CMK (cell line): ENCODE measurements around the gene UBE3A.
"Not testable (repeated sequence)": the region's sequence is repeated elsewhere in the genome, so short reads cannot be mapped to it uniquely, and the experiment has no call there.

Experiments
- DNase-seq: peaks from one replicate; pipeline ENCODE4 v3.0.0-alpha.2; 2010; ENCODE audit warnings: low read depth

Gene UBE3A

DNA sequence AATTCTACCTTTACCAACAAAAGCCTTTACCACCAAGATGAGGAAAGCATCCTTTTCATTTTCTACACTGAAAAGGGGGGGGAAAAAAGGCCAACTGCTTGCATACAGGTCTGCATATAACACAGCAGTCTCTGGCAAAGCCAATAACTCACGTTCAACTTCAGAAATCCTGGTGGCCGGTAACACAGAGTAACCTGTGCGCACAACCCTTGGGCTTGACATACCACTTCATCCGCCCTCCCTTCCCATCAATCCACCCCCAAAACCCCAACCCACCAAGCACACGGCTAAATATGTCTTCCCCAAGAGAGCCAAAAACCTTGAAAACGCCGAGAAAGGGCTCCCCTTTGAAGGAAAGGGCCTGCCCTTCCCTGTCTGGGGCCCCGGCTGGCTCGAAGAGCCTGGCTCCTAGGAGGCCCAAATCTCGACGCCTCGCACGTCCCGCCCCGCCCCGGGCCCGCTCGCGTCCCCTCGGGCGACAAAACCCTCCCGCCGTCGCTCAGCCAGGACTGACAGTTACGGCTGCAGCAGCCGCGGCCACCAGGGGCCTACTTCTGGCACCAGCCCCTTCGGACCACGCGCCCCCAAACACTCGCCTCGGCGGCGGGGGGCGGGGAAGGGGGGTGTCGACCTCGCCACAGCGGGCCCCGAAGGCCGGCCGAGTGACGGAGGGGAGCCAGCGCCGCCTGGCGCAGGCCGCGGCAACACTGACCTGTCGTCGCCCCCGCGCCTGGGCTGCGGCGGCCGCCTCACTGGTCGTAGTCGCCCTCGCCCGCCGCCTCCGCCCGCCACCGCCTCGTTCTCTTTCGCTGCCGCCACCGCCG, 835 bp downstream of the UBE3A start:
- no peak for DNase-seq

DNA sequence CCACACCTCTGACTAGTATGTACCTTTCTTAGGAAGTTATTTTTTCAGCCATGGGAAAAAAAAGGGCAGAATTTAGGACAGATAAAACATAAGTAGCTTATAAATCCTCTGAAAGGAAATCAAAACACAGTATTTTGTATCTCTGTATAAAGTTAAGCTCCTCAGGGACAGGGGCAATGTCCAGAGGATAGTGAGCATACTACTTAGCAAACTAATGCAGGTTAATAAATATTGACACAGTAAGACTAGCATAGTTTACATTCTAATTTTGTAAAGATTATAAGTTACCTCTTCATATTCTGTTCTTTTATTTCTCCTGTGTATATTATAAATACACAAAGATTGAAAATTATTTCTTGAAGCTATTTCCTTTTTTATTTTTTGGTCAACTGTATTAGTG, 2.1 kb downstream of the UBE3A start:
- no peak for DNase-seq

DNA sequence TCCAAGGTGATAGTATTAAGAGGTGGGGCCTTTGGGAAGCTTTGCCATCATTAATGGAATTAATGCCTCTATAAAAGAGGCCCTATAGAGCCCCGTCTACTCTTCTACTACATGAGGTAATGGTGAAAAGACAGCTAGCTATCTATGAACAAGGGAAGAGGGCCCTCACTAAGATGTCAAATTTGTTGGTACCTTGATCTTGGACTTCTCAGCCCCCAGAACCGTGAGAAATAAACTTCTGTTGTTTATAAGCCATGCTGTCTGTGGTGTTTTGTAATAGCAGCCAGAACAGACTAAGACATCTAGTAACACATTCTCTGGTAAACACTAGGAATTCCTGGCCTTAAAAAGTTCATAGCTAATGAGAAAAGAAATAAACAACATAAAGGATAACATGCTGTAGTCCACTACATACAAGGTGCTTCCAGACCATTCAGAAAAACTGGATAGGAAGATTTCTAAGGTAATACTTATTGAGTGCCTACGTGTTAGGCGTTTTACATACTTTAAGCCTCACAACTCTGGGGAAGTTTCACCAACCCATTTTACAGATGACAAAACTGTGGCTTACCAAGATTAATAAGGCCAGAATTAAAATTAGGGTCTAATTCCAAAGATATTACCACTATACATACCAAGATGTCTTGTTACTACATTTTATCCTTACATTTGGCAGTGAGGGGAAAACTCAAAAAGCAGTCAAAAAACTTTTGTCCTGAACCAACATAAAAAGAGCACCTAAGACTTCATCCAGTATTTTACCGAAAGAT, 3.2 kb downstream of the UBE3A start:
- DNase-seq: no peak

DNA sequence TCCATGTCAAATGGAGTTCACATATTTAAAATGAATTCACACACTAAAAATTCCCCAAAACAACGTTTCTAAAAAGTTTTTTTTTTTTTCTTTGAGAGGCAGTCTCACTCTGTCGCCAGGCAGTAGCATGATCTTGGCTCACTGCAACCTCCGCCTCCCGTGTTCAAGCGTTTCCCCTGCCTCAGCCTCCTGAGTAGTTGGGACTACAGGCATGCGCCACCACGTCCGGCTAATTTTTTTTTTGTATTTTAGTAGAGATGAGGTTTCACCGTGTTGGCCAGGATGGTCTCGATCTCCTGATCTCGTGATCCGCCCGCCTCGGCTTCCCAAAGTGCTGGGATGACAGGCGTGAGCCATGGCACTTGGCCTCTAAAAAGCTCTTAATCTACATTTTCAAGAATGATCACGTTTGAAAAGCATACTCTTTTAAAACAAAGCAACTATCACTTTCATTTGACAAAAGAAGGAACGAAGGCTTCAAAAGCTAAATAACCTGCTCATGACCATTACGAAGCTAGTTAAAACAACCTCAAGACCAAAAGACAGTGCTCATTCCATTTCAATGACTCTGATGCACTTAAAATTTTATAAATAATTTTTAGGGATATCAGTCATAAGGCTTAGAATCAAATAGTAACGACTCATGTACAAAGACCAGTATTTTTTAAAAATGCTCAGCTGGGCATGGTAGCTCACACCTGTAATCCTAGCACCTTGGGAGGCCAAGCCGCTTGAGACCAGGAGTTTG, 5.5 kb downstream of the UBE3A start:
- DNase-seq: no peak

DNA sequence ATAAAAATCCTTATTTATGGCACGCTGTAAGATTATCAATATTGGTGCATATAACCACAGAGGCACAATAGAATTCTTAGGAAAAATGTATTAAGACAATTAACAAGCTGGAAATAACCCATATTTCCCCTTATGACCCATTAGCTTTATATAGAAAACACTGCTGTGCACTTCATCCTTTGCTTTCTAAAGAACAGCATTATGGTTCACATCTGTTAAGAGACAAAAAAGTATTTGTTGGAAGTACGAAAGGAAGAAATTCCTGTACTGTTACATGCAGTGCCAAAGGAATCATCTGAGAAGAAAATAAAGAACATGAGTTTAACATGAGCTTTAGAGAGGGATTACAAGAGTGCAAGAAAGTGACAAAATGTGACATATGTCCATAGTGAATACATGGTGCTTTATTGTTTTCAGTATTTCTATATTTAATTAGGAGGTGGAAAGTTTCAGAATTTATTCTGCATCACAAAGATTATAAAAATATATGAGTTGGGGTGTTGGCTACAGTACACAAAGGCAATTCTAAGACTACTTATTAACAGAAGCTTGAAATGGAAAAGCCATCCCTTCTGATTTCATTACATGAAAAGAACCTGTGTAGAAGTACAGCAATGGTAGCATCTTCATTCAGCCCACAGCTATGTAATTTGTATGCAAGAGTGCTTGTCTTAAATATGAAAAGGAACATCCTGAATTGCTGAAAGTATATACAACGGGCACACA, 6.8 kb downstream of the UBE3A start:
- no peak for DNase-seq

DNA sequence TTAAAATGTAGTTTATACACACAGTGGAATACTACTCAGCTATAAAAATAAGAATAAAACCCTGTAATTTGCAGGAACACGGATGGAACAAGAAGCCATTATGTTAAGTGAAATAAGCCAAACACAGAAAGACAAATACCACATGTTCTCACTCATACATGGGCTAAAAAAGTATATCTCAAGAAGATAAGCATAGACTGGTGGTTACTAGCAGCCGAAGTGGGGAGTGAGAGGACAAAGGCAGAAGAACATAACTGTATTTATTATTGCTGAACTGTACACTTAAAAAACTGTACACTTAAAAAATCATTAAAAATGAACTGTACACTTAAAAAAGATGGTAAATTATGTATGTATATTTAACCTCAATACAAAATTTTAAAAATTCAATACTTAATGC, 11.0 kb downstream of the UBE3A start:
- DNase-seq: no peak

DNA sequence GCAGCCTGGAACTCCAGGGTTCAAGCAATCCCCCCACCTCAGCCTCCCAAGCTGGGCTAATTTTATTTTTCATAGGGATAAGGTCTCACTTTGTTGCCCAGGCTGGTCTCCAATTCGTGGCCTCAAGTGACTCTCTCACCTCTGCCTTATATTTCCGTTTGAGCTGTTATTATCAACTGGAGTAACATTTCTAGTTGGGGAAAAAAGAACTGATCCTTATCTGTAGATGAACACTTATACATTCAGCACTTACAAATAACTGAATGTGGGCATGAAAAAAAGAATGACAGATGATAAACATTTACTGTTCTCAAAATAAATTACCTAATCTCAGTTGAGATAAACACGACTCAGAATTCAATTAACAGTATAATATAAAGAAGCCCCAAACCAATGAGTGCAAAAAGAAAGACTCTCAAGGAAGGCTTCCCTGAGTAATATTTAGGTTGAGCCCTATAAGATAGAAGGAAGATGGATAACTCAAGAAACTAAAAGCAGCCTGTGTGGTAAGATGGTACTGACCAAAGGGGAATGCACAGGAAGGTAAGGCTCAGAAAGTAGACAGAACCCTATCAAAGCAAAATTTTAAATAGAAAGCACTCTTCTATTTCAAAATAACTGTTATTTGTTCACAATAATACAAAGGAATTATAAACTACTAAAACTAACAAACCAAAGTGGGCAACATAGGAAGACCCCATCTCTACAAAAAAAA, 11.8 kb downstream of the UBE3A start:
- no peak for DNase-seq

DNA sequence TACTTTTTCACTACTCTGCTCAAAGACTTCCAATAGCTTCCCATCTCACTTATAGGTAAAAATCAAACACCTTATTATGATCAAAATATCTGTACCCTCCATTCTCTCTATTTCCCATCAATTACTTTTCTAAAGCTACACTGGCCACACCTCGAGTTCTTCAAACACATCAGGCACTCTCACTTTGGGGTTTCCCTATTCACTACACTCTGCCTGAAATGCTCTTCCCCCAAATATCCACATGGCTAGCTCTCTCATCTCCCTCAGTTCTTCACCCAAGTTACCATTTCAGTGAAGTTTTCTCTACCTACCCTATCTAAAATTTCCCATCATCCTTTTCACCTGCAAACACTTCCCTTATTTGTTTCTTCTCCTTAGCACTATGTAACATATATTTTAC, 14.8 kb downstream of the UBE3A start:
- no peak for DNase-seq

DNA sequence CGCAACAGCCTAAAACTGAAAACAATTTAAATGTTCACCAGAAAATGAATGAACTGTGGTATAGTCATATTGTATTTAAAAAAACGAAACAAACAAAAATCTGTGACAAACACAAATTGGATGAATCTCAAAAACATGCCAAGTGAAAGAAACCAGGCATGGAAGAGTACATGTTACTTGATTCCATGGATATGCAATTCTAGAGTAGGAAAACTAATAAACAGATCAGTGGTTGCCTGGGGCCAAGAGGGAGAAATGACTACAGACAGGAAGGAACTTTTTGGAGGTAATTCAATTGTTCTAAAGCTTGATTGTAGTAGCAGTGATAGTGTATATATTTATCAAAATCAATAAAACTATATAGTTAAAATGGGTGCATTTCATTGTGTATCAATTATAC, 16.8 kb downstream of the UBE3A start:
- no peak for DNase-seq

DNA sequence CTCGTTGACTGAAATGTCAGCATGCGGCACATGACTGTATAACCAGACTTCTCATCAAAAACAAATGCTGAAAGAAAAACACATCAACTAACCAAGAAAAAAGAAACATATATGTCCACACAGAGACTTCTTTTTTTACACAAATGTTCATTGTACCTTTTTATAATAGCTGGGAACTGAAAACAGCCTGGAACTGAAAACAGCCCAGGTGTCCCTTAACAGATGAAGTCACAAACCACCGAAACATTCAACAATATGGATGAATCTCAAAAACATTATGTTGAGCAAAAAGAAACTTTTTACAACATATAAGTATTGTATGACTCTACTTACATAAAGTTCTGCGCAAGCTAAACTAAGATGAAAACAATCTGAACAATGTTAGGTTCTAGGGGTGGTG, 20.6 kb downstream of the UBE3A start:
- no peak for DNase-seq

DNA sequence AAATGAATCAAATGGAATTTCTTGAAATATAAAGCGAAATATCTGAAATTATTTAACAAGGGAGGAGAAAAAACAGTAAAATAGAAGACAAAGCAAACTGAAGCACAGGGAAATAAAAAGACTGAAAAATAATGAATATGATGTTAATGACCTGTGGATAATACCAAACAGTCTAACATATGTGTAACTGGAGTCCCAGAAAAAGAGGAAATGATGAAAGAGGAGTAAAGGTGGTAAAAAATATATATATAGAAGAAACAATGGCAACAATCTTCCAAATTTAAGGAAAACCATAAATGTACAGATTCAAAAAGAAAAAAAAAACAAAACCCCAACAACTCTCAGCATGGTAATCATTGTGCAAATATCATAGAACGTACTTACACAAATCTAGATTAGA, 21.2 kb downstream of the UBE3A start:
- DNase-seq: no peak

DNA sequence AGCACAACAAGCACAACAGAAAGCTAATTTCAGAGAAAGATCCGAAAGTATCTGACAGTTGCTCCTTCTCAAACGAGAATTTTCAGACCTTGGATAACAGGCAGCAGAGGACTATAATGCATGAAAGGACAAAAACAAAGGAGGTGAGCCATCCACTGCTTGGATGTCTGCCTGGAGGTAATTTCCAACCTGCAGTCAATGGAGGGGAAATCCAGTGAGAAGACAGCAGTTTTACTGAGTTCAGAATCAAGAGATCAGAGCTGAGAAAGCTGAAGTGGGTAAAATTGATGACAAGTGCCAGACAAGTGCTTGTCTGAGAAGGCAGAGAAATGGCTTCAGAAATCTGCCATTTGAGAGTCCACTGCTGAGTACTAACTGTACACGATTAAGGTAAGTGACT, 22.1 kb downstream of the UBE3A start:
- DNase-seq: no peak

DNA sequence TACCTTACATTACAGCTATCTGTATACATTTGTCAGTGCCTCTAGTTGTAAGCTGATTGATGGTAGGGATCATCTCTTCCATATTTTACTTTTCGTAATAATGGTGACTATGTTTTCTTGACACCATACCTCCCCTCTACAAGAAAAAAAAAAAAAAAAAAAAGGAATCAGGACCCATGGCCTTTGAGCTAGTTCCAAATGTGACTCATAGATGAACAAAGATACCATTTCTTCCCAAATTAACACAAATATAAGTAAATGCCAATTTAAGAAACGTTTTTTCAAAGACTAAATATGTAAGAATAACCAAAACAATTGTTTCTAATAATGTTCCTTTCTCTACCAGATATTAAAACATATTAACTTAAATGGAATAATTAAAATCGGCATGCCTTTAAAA, 23.1 kb downstream of the UBE3A start:
- DNase-seq: no peak

DNA sequence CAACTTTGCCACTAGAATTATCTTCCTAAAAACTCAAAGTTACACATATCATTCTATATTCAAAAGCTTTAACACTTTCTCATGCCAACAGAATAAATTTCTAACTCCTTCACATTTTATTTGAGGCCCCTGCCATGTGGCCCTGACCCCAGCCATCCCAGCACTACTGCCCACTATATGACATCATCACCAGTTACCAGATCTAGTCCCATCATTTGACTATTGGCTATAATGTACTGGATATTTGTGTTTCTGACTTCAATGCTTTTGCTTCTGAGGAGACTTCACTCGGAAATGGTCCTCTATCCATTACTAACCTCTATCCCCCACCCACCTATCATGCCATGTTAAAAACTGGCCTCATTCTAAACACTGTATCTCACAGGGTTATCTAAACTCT, 23.6 kb downstream of the UBE3A start:
- no peak for DNase-seq

DNA sequence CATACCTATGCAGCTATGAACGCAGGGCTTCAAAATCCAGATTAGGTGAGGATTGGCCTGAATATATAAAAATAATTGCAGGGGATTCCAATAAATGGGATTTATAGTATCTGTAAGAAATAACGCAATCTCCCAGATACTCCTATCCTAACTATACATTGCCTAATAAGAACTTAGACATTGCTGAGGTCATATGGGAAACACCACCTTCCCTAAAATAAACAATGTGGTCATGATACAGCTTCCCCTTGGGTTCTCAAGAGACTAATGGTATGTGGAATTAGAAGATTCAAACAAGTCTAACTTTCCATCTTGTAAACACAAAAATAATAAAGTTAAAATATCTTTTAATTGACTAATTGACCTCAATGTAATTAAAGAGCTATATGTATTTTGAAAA, 28.2 kb downstream of the UBE3A start:
- DNase-seq: no peak

DNA sequence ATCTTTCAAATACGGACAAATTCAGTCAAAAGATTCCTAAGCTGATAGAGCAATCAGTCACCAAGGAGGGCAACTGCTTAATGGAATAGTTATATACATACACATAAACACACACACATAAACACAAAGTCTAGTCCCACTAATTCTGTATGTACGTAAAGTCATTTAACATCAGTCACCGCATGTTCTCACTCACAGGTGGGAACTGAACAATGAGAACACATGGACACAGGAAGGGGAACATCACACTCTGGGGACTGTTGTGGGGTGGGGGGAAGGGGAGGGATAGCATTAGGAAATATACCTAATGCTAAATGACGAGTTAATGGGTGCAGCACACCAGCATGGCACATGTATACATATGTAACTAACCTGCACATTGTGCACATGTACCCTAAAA, 29.1 kb downstream of the UBE3A start:
- DNase-seq: not testable (repeated sequence)

DNA sequence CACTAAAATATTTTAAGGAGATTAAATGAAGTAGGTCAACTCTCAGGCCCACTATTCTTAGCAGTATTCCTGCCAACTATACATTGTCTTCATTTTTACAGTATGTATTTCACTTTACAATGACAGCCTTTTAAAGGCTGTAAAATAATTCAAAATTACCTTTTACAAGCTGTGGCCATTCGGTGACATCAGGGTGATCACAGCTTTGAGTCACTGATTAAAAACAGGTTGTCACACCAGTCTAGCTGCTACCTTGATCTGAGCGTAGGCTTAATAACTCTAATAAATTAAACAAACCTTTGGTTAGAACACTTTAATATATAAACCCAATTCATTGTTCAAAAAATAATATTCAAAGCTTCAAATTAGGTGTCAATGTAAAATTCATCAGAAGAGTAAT, 29.9 kb downstream of the UBE3A start:
- no peak for DNase-seq

DNA sequence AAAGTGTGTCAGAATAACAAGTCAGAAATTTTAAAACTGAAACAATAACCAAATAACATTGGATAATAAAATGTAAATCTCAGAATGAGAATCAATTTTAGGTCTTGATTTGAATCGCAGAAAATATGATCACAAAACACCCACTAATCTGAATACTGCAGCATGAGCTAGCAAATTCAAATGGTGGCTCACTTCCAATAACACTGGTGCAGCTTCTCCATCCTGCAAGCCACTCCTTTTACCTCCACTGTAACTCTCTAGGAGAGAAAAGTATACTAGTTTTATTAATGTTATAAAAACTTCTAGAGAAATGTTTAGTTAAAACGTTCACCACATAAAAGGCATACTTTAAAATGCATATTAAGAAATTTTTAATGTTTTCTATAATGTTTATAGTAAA, 30.4 kb downstream of the UBE3A start:
- DNase-seq: no peak

DNA sequence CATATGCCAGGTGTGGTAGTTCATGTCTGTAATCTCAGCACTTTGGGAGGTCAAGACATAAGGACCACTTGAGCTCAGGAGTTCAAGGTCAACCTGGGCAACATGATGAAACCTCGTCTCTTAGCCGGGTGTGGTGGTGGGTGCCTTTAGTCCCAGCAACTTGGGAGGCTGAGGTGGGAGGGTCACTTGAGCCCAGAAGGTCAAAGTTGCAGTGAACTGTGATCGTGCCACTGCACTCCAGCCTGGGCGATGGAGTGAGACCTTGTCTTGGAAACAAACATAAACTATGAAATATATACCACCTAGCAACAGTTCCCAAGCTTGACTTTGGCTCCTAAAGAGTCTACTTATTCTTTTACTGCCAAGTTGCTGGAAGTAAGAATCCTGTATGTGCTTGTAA, 30.9 kb downstream of the UBE3A start:
- DNase-seq: no peak

DNA sequence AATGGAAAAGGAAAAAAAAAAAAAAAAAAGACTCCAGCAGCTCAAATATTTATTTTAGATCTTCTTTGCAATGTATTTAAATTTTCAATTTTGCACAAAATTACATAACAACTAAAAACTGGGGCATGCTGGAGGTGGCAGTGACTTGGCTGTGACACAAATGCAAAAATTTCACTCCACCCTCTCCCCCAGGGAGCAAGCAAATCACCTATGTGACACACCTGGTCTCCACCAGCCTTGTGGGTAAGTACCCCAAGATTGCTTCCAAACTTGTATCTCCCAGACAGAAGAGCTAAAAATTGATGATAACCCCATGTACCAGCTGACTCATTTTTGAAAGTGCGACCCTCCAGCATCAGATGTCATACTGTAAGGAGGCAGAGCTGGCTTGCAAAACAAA, 32.0 kb downstream of the UBE3A start:
- DNase-seq: no peak

DNA sequence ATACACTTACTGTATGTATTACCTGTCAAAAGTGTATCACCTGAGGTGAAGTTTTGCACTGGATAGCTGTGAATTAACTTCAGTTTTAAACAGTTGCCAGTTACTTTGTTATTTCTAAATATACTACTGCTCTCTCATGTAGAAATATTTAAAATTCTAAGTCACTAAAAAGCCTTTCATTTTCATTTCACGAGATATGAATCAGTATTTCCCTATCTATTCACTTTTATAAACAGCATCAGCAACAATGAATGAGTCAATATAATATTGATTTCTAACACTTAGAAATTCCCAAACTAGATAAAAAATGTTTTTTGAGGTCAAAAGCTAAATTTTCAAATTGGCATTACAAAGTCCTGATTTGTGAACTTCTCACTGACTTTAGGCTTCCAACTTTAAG, 32.6 kb downstream of the UBE3A start:
- DNase-seq: no peak

DNA sequence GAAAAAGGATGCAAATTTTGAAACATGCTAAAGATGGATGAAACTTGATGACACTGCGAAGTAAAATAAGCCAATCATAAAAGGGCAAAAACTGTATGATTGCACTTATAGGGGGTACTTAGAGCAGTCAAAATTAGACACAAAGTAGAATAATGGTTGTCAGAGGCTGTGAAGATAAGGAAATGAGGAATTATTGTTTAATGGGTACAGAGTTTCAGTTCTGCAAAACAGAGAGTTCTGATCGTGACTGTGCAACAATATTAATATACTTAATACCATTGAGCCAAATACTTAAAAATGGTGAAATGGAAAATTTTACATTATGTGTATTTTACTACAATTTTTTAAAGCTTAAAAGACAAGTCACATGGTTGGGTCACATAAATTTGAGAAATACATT, 35.1 kb downstream of the UBE3A start:
- DNase-seq: no peak
